GM12875 (cell line): ENCODE results near the gene DNASE1L1.

Experiments used
- H3K4me3 ChIP-seq: one replicate; pipeline ENCODE4 v1.5.1; 2011; ENCODE audit warnings: low read depth, low read length, control low read depth
- TF ChIP-seq, protein P1 (sequence below): IDR thresholded peaks from 2 replicates; pipeline ENCODE4 v1.5.1; 2011; ENCODE audit warnings: low read depth, mild to moderate bottlenecking, control low read depth, inconsistent platforms, low read length, moderate library complexity, borderline replicate concordance; ENCODE audit not compliant: insufficient read depth

DNASE1L1 gene

DNA sequence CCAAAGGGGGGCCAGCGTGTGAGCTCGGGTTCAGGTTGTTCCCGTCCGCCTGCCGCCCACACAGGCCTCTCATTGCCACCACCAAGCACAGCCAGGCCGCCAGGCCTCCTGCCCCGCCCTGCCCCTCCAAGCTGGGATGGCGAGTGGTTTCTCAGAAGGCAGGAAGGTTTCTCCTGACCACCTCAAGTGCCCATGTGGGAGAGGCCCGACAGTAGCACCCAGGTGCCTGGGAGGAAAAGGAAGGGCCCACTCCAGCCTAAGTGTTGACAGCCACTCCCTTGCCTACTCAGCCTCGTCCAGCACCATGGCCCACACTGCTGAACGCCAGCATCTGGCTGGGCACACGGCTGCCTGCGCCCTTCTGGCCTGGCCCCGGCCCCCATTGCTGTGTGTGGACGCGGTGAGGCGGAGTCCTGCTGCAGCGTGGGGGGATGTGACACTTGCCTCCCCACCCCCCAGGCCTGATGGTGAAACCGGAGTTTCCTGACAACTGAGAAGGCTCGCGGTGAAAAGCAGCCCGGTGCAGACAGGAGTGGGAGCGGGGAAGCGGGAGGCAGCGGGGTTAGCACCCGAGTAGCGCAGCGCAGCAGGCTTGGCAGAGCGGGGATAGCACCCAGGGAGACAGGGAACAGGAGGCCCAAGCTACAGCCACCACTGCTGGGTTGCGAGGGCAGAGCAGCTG is 53.8 kb downstream of the DNASE1L1 start:
- no peak overlapping the region for H3K4me3 ChIP-seq
- TF ChIP-seq, protein P1, sequence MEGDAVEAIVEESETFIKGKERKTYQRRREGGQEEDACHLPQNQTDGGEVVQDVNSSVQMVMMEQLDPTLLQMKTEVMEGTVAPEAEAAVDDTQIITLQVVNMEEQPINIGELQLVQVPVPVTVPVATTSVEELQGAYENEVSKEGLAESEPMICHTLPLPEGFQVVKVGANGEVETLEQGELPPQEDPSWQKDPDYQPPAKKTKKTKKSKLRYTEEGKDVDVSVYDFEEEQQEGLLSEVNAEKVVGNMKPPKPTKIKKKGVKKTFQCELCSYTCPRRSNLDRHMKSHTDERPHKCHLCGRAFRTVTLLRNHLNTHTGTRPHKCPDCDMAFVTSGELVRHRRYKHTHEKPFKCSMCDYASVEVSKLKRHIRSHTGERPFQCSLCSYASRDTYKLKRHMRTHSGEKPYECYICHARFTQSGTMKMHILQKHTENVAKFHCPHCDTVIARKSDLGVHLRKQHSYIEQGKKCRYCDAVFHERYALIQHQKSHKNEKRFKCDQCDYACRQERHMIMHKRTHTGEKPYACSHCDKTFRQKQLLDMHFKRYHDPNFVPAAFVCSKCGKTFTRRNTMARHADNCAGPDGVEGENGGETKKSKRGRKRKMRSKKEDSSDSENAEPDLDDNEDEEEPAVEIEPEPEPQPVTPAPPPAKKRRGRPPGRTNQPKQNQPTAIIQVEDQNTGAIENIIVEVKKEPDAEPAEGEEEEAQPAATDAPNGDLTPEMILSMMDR = no peak

- TF ChIP-seq, protein P1 = no peak
- no peak overlapping the region for H3K4me3 ChIP-seq
Measured at GRCh38 chrX:154354516-154354915, 54.5 kb downstream of the DNASE1L1 start.

DNA sequence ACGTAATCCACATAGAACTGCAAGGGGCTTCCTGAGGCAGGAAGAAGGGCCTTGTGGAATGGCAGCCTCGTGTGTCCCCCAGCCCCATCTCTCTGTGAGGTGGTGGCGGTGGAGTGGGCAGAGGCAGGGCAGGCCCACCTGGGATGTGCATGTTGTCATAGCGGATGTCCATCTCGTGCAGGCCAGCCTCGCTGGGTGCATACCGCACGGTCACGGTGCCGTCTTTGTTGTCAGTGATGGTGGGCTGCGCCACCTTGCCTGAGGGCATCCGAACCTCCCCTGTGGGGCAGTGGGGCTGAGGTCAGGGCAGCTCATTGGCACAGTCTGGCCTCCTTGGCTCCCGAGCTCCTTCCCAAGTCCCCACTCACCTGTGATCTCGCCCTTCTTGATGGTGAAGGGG is 55.0 kb downstream of the DNASE1L1 start:
- no peak overlapping the region for H3K4me3 ChIP-seq
- TF ChIP-seq, protein P1 = no peak

DNA sequence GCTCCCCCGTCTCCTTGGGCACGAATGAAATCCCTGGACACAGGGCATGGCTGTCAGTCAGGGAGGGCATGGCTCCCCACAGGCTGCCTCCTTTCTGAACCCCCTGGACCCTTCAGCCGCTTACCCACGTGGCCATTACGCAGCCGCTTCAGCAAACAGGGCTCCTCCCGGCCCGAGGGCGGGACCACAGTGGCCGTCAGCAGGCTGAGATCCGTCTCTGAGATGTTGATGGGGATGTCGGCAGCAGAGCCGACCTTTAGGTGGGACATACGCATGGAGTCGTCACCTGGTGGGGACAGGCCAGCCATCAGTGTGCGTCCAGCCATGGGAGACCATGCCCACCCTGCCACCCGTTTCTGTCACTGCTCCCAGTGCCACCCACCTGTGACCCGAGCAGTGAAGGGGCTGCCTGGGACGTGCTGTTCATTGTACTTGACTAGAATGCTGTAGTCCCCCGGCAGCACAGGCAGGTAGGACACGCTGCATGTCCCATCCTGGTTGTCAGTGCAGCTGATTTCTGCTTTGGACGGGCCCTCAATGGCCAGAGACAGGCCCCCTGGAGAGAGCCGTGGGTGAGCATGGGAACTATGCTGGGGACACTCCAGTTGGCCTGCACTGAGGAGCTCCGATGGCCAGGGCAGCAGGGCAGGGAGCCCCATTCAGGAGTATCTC is 55.7 kb downstream of the DNASE1L1 start:
- TF ChIP-seq, protein P1 = no peak
- no peak overlapping the region for H3K4me3 ChIP-seq

- TF ChIP-seq, protein P1 = no peak
- H3K4me3 ChIP-seq = no peak overlapping the region
Measured at GRCh38 chrX:154352466-154352865, 56.6 kb downstream of the DNASE1L1 start.

- TF ChIP-seq, protein P1 = no peak
- H3K4me3 ChIP-seq = no peak overlapping the region
Measured at GRCh38 chrX:154352012-154352401, 57.0 kb downstream of the DNASE1L1 start.
